VCaP (cell line): ENCODE measurements around the gene KRT31.
"Not testable (repeated sequence)": the region's sequence is repeated elsewhere in the genome, so short reads cannot be mapped to it uniquely, and the experiment has no call there.

ENCODE experiments used
- H3K27ac ChIP-seq: fragments of 450-650 bp; 2 replicates; pipeline ENCODE4 v1.5.1; 2017
- CTCF ChIP-seq: fragments of 450-650 bp; conservative IDR thresholded peaks from 2 replicates; pipeline ENCODE4 v1.5.1; 2017; ENCODE audit warnings: mild to moderate bottlenecking, moderate library complexity

The KRT31 gene

DNA sequence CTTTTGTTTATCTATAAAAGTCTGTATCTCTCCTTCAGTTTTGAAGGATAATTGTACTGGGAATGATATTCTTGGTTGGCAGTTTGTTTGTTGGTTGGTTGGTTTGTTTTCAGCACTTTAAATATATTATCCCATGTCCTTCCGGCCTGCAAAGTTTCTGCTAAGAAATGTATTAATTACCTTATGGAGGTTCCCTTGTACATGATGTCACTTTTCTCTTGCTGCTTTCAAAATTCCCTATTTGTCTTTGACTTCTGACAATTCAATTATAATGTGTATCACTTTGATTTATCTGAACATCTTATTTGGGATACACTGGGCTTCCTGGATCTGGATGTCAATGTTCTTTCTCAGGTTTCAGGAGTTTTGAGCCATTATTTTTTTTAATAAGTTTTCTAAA lies 11.2 kb downstream of the KRT31 start:
- TF ChIP-seq CTCF, result no peak

GRCh38 chr17:41383690-41384089 lies 13.7 kb downstream of the KRT31 start:
- H3K27ac ChIP-seq, result no peak overlapping the region
- no peak for TF ChIP-seq CTCF

More for the DNA sequence above, 11.2 kb downstream of the KRT31 start:
- H3K27ac ChIP-seq, result no peak overlapping the region

DNA sequence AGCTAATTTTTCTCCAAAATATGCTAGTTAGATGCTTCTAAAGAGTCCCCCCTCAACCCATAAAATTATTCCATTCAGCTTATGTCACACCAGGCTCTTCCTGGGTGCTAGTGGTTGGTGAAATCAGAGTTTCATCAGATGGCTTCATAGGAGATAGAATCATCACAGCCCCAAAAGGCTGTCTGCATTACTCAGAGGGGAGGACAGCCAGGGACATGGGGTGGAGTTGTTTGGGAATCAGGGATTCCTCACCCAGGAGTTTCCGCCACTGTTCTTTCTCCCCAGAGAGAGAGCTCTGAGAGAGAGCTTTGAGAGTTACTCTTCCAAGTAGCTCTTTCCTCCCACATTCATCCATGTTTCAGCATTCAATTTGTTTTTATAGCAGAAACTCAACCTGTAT lies 15.0 kb downstream of the KRT31 start:
- no peak for TF ChIP-seq CTCF
- H3K27ac ChIP-seq, result no peak overlapping the region

- not testable (repeated sequence) for H3K27ac ChIP-seq
Measured at GRCh38 chr17:41381943-41382342, 15.5 kb downstream of the KRT31 start, which contains the start of gene KRT34. KRT34 (minus strand) TSS chr17:41382306; CDS start chr17:41382246, 60 bp downstream.

- H3K27ac ChIP-seq, result not testable (repeated sequence)
Measured at GRCh38 chr17:41380091-41380490, 17.3 kb downstream of the KRT31 start.

DNA sequence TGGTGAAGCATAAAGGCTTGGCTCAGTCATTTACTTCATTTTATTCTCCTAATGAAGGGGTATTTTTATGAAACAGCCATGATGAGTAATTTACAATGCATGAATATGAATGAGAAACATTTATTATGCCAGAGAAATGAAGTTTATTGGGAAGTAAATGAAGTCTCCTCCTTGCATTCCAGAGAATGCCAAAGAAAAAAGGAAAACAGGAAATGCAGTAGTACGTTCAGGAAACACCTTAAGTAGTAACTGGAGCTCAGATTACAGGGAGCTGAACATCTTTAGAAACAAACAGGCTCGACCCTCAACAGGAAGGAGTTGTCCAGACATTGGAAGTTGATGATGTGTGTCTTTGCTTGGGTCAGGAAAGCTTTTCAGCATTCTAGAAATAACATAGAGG lies 19.9 kb downstream of the KRT31 start:
- no peak for TF ChIP-seq CTCF
- H3K27ac ChIP-seq, result no peak overlapping the region

GRCh38 chr17:41369713-41370112 lies 27.7 kb downstream of the KRT31 start, which contains the start of gene KRT33B:
KRT33B (minus strand) TSS chr17:41369813; CDS start chr17:41369750, 63 bp downstream.
- no peak within 1 kb of the TSS for H3K27ac ChIP-seq
- no peak for TF ChIP-seq CTCF

DNA sequence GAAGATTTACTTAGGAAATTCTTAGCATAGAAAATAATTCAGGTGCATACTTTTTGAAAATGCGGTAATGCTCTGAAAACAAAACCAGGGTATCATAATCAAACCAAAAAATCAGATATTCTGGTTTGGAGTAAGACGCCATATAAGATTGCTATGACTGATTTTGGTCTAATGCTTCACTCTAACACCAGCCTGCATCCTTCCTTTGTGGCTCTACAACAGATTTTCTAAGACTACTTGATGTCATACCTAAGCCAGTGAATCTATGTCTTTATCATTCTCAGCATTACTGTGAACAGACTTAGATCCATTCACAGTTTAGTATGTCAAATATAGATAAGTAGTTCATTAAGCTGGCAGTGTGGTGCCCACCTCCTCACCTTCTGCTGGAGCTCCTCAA lies 28.4 kb downstream of the KRT31 start:
- TF ChIP-seq CTCF, result no peak
- H3K27ac ChIP-seq, result no peak overlapping the region

GRCh38 chr17:41367426-41368075 lies 29.9 kb downstream of the KRT31 start:
- H3K27ac ChIP-seq, result no peak overlapping the region
- TF ChIP-seq CTCF, result no peak
